GM12878 (cell line): Measurements from ENCODE around the gene LRP5. TPM values are rescaled to one million over a fixed set of nuclear protein-coding genes. Genes with fewer than 3 reads are reported as not detected.

Experiments
- ATF3 ChIP-seq: IDR thresholded peaks from 2 replicates; pipeline ENCODE4 v1.6.1; 2011; ENCODE audit warnings: low read depth, mild to moderate bottlenecking, low read length, moderate library complexity, borderline replicate concordance; ENCODE audit errors: extremely low read depth
- E4F1 ChIP-seq: fragments of 450-650 bp; IDR thresholded peaks from 2 replicates; pipeline ENCODE4 v1.6.1; 2018; ENCODE audit warnings: borderline replicate concordance, mild to moderate bottlenecking; ENCODE audit not compliant: partially characterized antibody
- FOXM1 ChIP-seq: IDR thresholded peaks from 2 replicates; pipeline ENCODE4 v1.6.1; 2012; ENCODE audit warnings: low read depth, mild to moderate bottlenecking, inconsistent platforms, low read length, moderate library complexity
- IKZF1 ChIP-seq: fragments of 450-650 bp; conservative IDR thresholded peaks from 2 replicates; pipeline ENCODE4 v1.6.1; 2017; ENCODE audit warnings: antibody characterized with exemption, mild to moderate bottlenecking
- MLLT1 ChIP-seq: fragments of 450-650 bp; IDR thresholded peaks from 2 replicates; pipeline ENCODE4 v1.6.1; 2016; ENCODE audit warnings: mild to moderate bottlenecking
- REST ChIP-seq: IDR thresholded peaks from 2 replicates; pipeline ENCODE4 v1.6.1; 2012; ENCODE audit warnings: mild to moderate bottlenecking, low read depth, low read length
- SMARCA5 ChIP-seq: fragments of 450-650 bp; IDR thresholded peaks from 2 replicates; pipeline ENCODE4 v1.6.1; 2017; ENCODE audit warnings: mild to moderate bottlenecking
- SUZ12 ChIP-seq: fragments of 200-600 bp; sonication (generic); IDR thresholded peaks from one replicate; pipeline ENCODE4 v1.6.1; 2018; ENCODE audit warnings: antibody characterized with exemption, mild to moderate bottlenecking; ENCODE audit not compliant: unreplicated experiment
- polyA plus RNA-seq, 11 experiments: library from polyadenylated mRNA; depleted of rRNA in 4 of 11; unstranded in 6 of 11; stranded (reverse) in 5 of 11; fragments of >200 nt; fragmentation: Nextera tagmentation in 4 of 11; fragmentation: Illumina TruSeq in 1 of 11; extraction: Ambion mirVana in 4 of 11; extraction: Trizol in 1 of 11; gene quantifications; 1 replicate in 1 of 11; 2 replicates in 10 of 11; pipeline versions ENCODE4 v1.2.1 to v1.2.3, GENCODE V29; 2011 to 2016; ENCODE audit warnings: inconsistent platforms in 2 of 11, missing spikeins in 2 of 11, low read depth in 1 of 11
- total RNA-seq, 4 experiments: library from RNA; depleted of rRNA in 3 of 4; stranded (reverse); fragments of >200 nt in 3 of 4; fragmentation: Illumina TruSeq in 1 of 4; extraction: Trizol in 1 of 4; gene quantifications; 2 replicates each; pipeline versions ENCODE4 v1.2.1 to v1.2.3, GENCODE V29; 2013 to 2021

LRP5 gene
- total and polyA plus RNA-seq, 10 of the 15 experiments (the other 5 are each of a cell fraction or from before 2014, with no cell fraction given) = 0.37 to 34.0 (median 6.6) TPM

- no peak for TF ChIP-seq MLLT1
- no peak for TF ChIP-seq REST
- TF ChIP-seq E4F1 = no peak
- no peak for TF ChIP-seq IKZF1
- TF ChIP-seq SMARCA5 = no peak
- TF ChIP-seq FOXM1 = no peak
- no peak for TF ChIP-seq ATF3
- TF ChIP-seq SUZ12 = no peak
Observed at GRCh38 chr11:68408512-68408911, 96.1 kb downstream of the LRP5 start (continued).
